ENCODE data around the gene TEC.

DNA sequence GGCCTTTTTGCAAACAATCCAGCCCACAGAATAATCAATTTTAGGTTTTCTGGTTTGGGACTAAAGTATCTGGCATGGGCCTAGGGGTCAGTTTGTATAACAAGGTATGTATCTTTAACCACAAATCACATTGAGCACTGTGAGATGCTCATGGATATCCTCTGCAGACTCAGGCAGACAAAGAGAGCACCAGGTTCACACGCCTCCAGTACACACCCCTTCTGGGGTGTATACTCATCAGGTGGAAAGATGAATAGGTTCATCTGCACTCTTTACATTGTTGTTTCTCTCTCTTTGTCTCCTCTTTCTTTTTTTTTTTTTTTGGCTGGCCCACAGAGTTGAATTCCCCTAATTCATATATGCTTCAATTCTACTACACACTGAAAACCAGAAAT is 21.1 kb downstream of the TEC start:
- TF ChIP-seq GATA2 (IDR thresholded peaks at IDR 0.05; ENCODE audit: low read depth, low read length) = no peak
- TF ChIP-seq GATA3 (IDR thresholded peaks at IDR 0.05; ENCODE audit: low read depth, low read length) = no peak

All from SH-SY5Y (cell line).